Heart left ventricle (tissue), 13 donors: ENCODE results near the gene CD1D.

Experiments
- CTCF ChIP-seq, 12 donors: fragments of 200-600 bp; sonication (generic) in 4 of 12; IDR thresholded peaks; one replicate each; pipeline versions ENCODE4 v1.5.0 to v1.8.0; 2018 to 2022; ENCODE audit warnings: antibody characterized with exemption in 12 of 12, mild to moderate bottlenecking in 5 of 12
- POLR2A ChIP-seq, 2 donors: fragments of 450-650 bp; IDR thresholded peaks; one replicate each; pipeline ENCODE4 v1.6.1; 2017; ENCODE audit warnings: antibody characterized with exemption in 2 of 2, mild to moderate bottlenecking in 2 of 2, moderate library complexity in 2 of 2
- donor health status: ischemic (EF 13 %, LVEDD 7.1; RV severe dilation, severe dysfunction).
- donor health status: DM: no; HTN: yes; CAD: no.
- donor health status: DM: no; HTN: no; CAD: no.
- donor health status: ischemic (EF 25% LVEDD 6.9; RV normal size, moderate dysfunction).
- donor health status: ischemic (EF 25% LVEDD 5.7; RV mildly dilated, moderate dysfunction).
- donor health status: ischemic (EF 35%, LVEDD 5.7; RV mildly dilated, moderate dysfunction).
- donor health status: nonischemic (EF 11% LVEDD 7.7; RV severe dilation, severe dysfunction).
- donor health status: DM: yes; HTN: yes; CAD: no.
- donor health status: PGD.
- donor health status: ischemic (EF 29% LVEDD 5.4; RV normal size, mild dysfunction).
- donor health status: nonischemic (EF 23%, LVEDD 6.1; RV moderate dilation, normal function).

- TF ChIP-seq POLR2A (IDR thresholded peaks at IDR 0.05) (no peak), CTCF (IDR thresholded peaks at IDR 0.05) (no peak)
These were observed 26.8 kb upstream of the CD1D start for GRCh38 chr1:158153746-158154444.
